Kidney capillary endothelial cell (primary cell): ENCODE data around the gene DIPK1C.

Source experiments
- DNase-seq: peaks from one replicate; pipeline ENCODE4 v3.0.0-alpha.2; 2018; ENCODE audit warnings: low spot score

Gene DIPK1C

DNA sequence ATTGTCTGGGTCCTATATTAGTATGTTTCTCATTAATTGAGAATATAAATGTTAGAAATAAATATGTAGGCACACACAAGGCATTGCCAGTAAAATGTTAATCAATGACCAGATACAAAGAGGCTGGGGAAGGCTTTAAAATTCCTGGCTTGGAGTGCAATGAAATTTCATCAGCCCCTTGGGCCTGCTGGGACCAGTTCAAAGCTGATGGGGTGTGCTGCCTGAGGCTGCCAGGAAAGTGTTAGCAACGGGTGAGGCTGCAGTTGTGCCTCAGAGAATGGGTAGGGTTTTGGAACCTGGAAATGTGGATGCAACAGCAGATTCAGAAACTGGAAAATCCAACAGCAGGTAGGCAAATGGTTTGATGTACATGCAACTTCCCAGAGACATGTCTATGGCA, 68.9 kb downstream of the DIPK1C start:
- no peak for DNase-seq

DNA sequence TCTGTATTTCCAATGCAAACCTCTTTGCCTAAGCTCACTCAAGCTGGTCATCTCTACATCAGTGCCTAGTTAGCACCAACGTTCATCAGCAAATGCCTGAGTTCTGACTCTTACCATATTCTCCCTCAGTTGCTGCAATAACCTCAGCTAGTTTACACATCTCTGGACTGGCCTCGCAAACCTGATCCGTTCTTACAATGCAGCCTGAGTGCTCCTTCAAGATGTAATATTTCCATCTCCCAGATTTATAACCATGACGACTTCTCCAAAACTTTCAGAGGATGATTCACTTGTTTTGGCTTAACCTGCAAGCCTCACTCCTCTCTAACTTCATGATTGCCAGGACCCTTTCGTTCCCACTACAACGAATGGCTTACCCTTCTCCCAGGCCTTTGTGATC, 69.7 kb downstream of the DIPK1C start:
- DNase-seq: no peak
